Posterior vena cava (tissue), 2 donors: ENCODE results near the gene ZNF616. TPM values are rescaled to one million over a fixed set of nuclear protein-coding genes. Genes with fewer than 3 reads are reported as not detected.
A peak's percentile ranks its signal among the peaks of the same experiment; 100 is the strongest.
"Not testable (repeated sequence)": the region's sequence is repeated elsewhere in the genome, so short reads cannot be mapped to it uniquely, and the experiment has no call there.

ENCODE experiments used
- DNase-seq: peaks from one replicate; pipeline ENCODE4 v3.0.0-alpha.2; 2020; ENCODE audit warnings: low spot score
- intact Hi-C, 2 donors: fragments of 100-400 bp; cut with DNase I; formaldehyde crosslinking; loops; one replicate each; pipeline versions ENCODE4 v1.14.1 to v1.14.2; 2022 to 2023
- total RNA-seq, 2 donors: library from RNA; stranded (reverse); fragmentation: NEBNext Ultra II Directional; extraction: Animal tissue kit (Norgen Biotek cat#: 25700); gene quantifications; one replicate each; pipeline ENCODE4 v1.2.1, GENCODE V29; 2021
- donor health status: DM: yes; HTN: yes; CAD: no.
- donor health status: DM: yes; HTN: yes; CAD: no.

The ZNF616 gene
- total RNA-seq, 2 donors from 2014 or later = 9.6 to 11.2 TPM

- intact Hi-C loops = no loop called here
- DNase-seq = no peak
Observed at GRCh38 chr19:52115526-52116053, 24.1 kb downstream of the ZNF616 start.

GRCh38 chr19:52114691-52115090 is 25.0 kb downstream of the ZNF616 start:
- DNase-seq = no peak
- intact Hi-C loops = no loop called here

- DNase-seq = no peak
- intact Hi-C loops = no loop called here
Observed at GRCh38 chr19:52112624-52113023, 27.1 kb downstream of the ZNF616 start.

GRCh38 chr19:52110780-52111179 is 29.0 kb downstream of the ZNF616 start:
- no peak for DNase-seq
- intact Hi-C loops = no loop called here

- intact Hi-C loops = no loop called here
- DNase-seq = no peak
Observed at GRCh38 chr19:52102782-52103181, 37.0 kb downstream of the ZNF616 start.

GRCh38 chr19:52101866-52102562 is 37.7 kb downstream of the ZNF616 start:
- intact Hi-C loops = no loop called here
- DNase-seq = no peak

GRCh38 chr19:52099497-52100138 is 40.1 kb downstream of the ZNF616 start:
- no peak for DNase-seq

GRCh38 chr19:52096416-52096815 is 43.3 kb downstream of the ZNF616 start:
- DNase-seq, intact Hi-C loops: not testable (repeated sequence)

More at GRCh38 chr19:52099497-52100138, 40.1 kb downstream of the ZNF616 start:
- intact Hi-C loops = no loop called here

GRCh38 chr19:52095172-52096014 is 44.3 kb downstream of the ZNF616 start, which contains the start of gene ZNF841:
ZNF841 (minus strand) TSS chr19:52095765; CDS start chr19:52084801, 10,964 bp downstream.
- intact Hi-C loops = no loop called here
- peak; percentile 99 for DNase-seq

- intact Hi-C loops = no loop called here
- DNase-seq = no peak
Observed at GRCh38 chr19:52094526-52095130, 45.1 kb downstream of the ZNF616 start.

- intact Hi-C loops = no loop called here
- DNase-seq = no peak
Observed at GRCh38 chr19:52086481-52086880, 53.3 kb downstream of the ZNF616 start.

GRCh38 chr19:52070496-52070895 is 69.2 kb downstream of the ZNF616 start:
- intact Hi-C loops = no loop called here
- no peak for DNase-seq

- intact Hi-C loops = no loop called here
- DNase-seq = no peak
Observed at GRCh38 chr19:52069653-52070052, 70.1 kb downstream of the ZNF616 start.

GRCh38 chr19:52066258-52066863 is 73.4 kb downstream of the ZNF616 start:
- intact Hi-C loops = no loop called here
- no peak for DNase-seq

GRCh38 chr19:52065399-52065798 is 74.3 kb downstream of the ZNF616 start:
- intact Hi-C loops = no loop called here

More at GRCh38 chr19:52065399-52065798, 74.3 kb downstream of the ZNF616 start:
- DNase-seq = no peak
